Fibroblast of skin of right quadriceps (primary cell): ENCODE measurements around the gene CEACAM6.

Experiments used
- DNase-seq: peaks from one replicate; pipeline ENCODE4 v3.0.0-alpha.2; 2013

Gene CEACAM6

GRCh38 chr19:41801031-41801430 lies 45.7 kb downstream of the CEACAM6 start:
- DNase-seq: no peak

DNA sequence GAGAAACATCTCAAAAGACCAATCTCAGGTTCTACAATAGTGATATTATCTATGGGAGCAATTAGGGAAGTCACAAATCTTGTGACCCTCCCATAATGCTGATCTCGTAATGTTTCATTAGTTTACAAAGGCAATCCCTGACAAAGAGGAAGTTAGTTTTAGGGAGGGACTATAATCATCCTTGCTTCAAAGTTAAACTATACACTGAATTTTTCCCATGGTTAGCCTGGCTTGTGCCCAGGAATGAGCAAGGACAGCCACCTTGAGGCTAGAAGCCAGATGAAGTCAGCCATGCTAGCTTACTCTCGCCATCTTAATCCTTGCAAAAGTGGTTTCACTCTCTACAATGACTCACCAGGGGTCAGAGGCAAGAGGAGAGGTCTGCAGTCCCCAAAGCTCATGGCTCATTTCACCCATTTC lies 46.5 kb downstream of the CEACAM6 start:
- DNase-seq: no peak

- no peak for DNase-seq
These were observed 47.4 kb downstream of the CEACAM6 start for GRCh38 chr19:41802770-41803169.

DNA sequence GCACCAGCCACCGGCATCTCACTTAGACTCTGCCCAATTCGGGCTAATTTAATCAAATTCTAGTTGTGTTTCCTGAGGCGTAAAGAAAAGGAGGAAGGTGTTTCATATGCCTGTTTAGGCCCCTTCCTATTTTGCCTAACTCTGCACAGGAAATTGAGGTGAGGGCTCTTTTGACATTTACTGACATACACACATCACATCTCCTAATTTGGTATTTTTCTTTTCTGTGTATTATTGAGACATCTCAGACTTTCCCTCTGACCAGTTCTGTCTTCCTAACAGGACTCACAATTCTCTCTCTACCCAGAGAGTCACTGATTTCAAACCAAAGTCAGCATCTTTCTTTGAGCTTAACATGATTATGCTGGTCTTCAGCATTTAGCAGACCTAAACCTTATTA lies 49.0 kb downstream of the CEACAM6 start:
- DNase-seq: no peak

GRCh38 chr19:41807176-41807575 lies 51.8 kb downstream of the CEACAM6 start:
- no peak for DNase-seq

GRCh38 chr19:41808663-41809566 lies 53.6 kb downstream of the CEACAM6 start:
- no peak for DNase-seq

- no peak for DNase-seq
These were observed 55.0 kb downstream of the CEACAM6 start for GRCh38 chr19:41810301-41810700.

- DNase-seq: no peak
These were observed 55.7 kb downstream of the CEACAM6 start for GRCh38 chr19:41811036-41811435.

- DNase-seq: no peak
These were observed 56.7 kb downstream of the CEACAM6 start for GRCh38 chr19:41811981-41812380.

DNA sequence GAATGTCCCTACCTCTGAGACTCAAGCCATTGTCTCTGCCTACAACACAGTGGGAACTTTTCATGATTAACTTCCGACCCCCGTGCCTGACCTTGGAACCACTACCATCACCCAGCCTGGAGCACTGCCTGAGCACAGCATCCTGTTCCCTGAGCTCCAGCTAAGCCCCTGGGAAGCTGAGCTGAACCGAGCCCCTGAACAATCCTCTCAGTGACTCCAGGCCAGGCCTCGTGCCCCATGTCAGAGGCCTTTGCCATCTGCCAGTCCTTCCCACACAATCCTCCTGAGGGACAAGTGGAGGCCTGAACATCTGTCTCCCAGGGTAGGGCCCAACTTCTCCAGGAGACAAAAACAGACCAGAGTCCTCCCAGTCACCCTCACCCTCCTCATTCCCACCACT lies 58.6 kb downstream of the CEACAM6 start:
- DNase-seq: no peak

GRCh38 chr19:41815301-41815700 lies 60.0 kb downstream of the CEACAM6 start:
- DNase-seq: no peak

DNA sequence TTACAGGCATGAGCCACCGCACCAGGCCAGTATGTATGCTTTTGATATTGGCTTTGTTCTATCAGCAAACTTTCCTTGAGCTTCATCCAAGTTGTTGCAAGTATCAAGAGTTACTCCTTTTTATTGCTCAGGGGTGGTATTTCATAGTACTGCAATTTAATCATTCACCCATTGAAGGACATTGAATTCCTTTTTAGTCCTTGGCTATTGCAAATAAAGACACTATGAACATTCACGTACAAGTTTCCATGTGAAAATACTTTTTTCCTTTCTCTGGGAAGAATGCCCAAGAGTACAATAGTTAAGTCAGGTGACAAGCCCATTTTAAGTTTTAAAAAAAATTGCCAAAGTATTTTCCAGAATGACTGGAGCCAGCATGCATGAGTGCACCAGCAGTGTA lies 61.4 kb downstream of the CEACAM6 start:
- DNase-seq: no peak

- DNase-seq: no peak
These were observed 65.8 kb downstream of the CEACAM6 start for GRCh38 chr19:41821003-41821735.
